DMS 273 (cell line): ENCODE measurements around the gene RANBP9.

Experiments used
- DNase-seq: peaks from one replicate; lab custom pipeline; 2025; ENCODE audit not compliant: unreplicated experiment; lab: John Stamatoyannopoulos, UW

The RANBP9 gene

DNA sequence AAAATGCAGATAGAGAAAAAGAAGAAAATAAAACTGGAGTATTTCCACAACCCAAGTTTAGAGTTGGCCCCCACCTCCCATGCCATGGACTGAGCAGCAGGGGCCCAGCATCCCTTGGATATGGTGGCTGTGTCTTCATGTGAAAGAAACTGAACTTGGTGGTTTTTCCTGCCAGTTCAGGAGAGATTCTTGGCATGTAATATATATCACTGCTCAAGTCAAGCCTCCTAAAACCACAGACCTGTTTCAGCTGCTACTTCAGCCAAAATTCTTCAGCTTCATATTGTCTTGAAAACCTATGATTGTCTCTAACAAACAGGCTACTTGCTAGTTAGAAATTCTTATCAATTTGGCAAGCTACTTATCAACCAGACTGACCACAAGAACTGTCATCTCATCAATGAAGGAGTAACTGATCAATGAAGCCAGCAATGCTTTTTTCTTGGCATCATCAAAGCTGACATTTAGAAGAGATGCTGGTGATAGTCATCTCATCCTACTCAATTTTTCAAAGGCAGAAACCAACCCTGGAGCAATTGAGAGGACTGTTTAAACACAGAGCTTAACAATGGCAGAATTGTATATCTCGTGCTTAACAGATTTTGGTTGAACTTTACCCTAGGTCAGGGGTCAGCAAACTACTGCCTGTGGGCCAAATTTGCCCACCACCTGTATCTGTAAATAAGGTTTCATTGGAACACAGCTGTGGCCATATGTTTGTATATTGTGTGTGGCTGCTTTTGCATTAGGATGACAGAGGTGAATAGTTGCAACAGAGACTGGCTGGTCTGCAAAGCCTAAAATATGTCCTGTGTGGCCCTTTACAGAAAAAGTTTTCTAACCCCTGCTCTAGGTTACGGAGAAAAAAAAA, 106.9 kb downstream of the RANBP9 start:
- no peak for DNase-seq

DNA sequence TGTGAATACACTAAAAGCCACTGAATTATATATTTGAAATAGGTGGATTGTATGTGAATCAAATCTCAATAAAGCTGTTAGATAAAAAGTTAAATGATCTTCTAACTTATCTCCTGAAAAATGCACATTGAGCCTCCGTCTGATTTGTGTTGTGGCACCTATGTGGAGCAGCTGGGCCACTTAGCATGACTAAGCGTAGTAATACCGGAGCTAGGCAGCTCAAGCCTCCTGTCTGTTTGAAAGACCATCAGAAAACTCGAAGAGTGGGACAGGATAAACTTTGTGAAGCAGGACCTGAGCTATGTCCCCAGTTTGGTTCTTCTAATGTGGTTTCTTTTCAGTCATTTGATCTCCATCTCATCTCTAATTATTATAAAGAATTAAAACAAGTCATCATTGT, 107.5 kb downstream of the RANBP9 start:
- no peak for DNase-seq

DNA sequence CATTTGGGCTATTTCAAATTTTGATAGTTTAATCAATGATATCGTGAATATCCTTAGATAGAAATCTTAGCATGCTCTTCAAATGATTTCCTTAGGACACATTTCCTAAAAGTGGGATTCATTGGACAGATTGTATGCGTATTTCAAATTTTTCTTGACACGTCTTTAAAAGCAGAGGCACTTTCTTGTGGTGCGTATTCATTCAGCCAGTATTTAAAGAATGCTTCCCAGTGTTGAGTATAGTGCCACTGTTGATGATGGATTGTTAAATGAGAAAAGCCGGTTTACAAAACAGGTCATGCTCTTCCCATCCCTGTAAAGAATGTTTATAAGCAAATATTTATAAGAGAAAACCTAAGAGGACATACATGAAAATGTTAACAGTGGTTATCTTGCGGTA, 111.6 kb downstream of the RANBP9 start:
- DNase-seq = no peak

DNA sequence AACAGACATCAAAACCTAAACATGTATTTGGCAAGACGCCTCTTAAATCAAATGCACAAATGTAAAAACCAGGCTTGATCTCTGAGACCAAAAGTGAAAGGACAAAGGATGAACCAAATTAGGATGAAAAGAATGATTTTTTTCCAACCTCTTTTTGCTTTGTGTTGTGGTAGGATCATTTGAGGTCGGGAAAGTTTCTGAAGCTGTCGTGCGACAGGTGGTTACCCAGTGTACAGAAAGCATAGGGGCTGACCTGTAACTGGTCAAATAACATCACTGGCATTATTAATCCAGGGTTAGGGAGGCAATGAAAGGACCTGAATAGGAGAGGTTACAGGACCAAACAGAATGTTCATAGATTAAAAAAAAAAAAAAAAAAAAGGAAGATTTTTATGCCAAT, 114.6 kb downstream of the RANBP9 start:
- no peak for DNase-seq

DNA sequence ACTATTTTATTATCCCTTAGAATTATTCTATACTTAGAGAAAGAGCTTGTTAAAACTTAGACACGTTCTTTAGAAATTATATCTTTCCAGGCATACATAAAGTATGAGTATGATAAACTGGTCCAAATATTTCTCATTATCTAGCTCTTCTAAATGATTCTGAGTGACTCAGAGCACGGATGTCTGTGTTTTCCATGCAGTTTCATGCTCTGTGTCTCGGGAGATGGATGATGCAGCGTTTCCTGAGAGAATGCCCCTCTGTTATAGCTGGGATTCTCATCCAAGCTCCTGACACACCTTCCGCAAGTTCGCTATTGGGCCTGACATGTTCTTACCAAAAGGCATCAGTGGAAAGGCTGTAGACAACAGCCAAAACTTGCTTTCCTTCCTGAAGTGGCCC, 117.9 kb downstream of the RANBP9 start:
- DNase-seq = no peak

DNA sequence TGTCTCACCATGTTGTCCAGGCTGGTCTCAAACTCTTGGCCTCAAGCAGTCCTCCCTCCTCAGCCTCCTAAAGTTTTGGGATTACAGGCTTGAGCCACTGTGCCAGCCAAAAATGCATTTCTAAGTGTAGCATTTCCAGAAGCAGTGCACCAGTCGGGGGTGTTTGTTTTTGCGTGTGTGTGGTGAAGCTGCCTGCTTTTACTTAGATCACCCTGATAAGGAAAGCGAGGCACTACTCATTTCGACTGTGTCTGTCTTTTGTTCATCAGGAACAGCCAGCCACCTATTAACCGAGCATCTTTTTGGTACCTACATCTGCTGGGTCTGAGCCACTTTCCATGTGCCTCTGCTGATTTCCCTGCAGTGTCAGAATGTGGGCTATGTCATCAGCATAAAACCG, 118.5 kb downstream of the RANBP9 start:
- no peak for DNase-seq

DNA sequence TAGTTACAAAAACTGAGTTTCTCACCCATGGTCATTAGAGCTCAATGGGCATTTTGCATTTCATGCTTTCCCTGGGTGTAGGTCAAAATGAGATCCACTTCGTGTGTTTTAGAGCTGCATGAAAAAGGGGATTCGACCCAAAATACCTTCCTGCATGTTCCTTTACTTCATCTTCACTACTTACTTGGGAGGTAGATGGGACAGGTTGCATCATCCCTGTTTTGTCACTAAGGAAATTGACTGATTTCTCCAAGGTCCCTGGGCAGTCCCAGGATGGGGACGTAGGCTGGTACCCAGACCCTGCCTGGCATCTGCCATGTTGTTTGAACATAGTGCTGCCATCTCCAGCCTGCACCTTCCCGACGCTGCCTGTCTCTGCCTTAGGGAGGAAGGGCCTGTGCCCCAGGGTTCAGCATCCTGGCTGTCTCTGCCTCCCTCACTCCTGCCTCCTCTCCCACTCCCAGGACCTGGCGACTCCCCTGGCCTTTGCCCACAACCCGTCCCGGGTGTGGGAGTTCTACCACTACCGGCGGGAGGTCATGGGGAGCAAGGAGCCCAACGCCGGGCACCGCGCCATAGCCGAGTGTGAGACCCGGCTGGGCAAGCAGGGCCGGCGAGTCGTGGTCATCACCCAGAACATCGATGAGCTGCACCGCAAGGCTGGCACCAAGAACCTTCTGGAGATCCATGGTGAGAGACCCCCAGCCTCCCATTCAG, 120.3 kb downstream of the RANBP9 start:
- DNase-seq = no peak

DNA sequence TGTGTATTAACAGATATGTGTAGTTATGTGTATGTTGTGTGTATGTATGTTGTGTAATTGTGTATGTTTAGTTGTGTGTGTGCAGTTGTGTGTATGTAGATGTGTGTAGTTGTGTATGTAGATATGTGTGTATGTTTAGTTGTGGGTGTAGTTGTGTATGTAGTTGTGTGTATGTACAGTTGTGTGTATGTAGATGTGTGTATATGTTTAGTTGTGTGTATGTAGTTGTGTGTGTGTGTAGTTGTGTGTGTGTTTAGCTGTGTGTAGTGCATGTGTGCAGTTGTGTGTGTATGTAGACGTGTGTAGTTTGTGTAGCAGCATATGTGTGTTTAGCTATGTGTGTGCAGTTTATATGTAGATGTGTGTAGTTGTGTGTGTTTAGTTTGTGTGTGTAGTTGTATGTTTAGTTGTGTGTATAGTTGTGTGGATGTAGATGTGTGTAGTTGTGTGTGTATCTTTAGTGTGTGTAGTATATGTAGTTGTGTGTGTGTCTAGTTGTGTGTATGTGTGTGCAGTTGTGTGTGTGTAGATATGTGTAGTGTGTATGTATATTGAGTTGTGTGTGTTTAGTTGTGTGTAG, 121.0 kb downstream of the RANBP9 start:
- no peak for DNase-seq

DNA sequence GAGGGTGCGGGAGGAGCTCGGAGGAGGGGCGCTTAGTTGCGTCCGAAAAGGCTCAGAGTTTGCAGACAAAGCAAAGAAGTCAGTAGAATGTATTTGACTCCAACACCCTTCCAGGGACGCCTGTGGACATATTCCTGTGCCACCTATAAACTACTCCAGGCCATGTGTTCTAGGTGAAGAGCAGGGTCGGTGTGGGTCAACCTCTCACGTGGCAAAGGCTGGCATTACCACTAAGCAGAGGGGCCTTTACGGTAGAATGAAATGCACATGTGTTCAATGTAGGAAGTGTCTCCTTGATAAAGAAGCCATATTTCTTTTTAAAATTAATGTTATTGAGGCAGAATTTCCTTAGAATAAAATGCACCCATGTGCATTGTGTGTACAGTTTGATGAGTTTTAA, 121.8 kb downstream of the RANBP9 start:
- DNase-seq = peak; percentile 73

DNA sequence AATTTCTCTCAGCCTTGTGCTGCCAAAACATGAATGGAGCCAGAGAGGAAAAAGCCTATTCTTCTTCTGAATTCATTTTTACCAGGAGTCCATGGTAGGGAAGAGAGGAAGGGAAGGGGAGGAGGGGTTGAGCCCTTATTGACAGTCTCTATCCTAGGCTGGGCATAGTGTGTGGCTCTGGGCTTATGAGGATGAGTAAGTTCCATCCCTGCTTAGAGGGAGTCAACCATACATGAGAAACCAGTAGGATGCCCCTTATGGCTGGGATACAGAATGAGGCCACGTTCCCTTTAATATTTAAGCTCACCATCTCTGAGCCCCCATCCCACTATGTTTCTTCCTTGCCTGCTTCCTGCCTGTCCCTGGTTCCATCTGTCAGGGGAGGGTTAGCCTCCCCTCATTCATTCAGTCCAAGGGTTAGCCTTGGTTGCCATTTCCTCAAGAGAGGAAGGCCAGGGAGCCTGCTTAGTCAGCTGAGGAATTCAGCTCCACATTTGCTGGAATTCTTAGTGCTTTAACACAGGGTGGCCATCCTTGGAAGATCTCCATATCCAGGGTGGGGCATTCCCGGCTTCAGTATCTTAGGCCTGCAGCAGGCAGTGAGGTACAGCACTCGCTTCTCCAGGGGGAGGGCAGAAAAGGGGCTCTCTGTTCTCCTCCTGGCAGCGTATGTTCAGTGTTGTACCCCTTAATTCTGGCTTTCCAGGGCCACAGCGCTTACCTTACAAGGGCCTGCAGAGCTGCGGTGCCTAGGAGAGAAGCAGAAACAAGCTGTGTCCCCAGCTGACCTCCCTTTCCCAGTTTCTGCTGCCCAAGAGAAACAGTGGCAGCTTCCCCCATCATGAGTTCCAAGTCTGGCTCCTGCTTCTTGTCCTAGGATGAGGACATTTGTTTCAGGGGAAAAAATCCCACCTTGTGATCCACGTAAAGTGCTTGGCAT, 124.8 kb downstream of the RANBP9 start:
- no peak for DNase-seq

DNA sequence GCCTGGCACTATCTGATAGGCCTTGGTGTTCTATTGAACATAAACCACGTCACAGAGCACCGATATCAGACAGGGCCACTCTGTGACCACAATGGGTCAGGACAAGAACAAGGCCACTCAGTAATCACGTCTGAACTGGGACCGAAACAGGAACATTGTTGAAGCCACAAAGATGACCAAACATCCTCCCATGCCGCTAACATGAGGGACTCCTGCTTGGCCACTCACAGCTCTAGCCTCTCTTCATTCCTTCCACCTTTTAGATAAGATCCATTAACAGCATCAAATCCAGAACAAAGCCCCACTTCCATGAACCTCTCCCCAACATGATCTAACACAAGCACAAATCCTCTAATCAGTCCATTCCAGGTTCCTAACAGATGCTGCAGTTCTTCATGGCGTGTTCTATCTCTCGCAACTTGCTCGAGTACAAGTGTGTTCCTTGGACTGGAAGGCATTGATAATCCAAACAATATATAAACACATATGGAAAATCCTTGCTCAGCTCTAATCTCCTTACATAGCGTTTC, 129.9 kb downstream of the RANBP9 start:
- DNase-seq = no peak

DNA sequence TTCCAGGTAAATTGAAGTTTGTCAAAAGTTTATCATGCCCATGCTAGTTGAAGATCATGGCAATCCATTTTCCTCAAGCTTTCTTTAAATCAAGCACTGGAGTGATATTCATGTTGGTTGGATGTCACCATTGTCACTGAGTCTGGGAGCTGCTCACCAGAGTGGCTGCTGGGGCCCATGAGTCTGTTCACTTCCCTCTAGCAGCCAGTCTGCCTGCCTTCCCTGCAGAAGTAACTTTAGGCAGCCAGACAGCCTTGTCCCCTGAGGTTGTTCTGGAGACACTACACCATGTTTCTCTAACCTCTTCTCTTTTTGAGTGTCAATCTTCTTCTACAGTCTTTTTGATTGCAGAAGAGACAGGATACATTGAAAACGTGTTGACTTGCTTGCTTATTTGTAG, 131.7 kb downstream of the RANBP9 start:
- DNase-seq = no peak

DNA sequence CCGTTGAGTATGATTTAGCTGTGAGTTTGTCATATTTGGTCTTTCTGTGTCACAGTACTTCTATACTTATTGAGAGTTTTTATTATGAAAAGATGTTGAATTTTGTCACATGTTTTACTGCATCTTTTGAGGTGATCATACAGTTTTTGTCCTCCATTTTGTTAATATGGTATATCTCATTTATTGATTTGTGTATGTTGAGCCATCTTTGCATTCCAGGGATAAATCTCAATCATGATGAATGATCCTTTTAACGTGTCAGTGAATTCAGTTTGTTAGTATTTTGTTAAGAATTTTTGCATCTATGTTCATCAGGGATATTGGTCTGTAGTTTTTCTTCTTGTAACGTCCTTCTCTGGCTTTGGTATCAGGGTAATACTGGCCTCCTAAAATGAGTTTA, 133.7 kb downstream of the RANBP9 start:
- no peak for DNase-seq

DNA sequence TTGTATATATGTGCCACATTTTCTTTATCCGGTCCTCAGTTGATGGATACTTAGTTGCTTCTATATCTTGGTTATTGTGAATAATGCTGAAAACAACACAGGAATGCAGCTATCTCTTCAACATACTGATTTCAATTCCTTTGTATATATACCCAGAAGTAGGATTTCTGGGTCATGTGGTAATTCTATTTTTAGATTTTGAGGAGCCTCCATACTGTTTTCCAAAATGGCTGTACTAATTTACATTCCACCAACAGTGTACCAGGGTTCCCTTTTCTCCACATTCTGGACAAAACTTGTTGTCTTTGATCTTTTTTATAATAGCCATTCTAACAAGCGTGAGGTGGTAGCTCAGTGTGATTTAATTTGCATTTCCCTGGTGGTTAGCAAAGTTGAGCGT, 135.6 kb downstream of the RANBP9 start:
- DNase-seq = no peak

DNA sequence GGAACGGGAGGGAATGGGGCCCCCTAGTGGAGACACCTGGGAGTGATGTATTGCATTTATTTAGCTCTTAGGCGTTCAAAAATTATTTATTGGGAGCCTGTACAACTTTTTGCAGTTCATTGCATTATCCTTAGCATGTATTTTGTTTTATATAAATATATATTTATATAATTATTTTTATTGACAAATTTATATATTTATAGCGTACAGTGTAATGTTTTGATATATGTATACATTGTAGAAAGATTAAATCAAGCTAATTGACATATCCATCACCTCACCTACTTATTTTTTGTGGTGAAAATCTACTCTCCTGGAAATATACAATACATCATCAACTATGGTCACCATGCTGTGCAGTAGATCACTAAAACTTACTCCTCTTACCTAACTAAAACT, 136.3 kb downstream of the RANBP9 start:
- DNase-seq = no peak

DNA sequence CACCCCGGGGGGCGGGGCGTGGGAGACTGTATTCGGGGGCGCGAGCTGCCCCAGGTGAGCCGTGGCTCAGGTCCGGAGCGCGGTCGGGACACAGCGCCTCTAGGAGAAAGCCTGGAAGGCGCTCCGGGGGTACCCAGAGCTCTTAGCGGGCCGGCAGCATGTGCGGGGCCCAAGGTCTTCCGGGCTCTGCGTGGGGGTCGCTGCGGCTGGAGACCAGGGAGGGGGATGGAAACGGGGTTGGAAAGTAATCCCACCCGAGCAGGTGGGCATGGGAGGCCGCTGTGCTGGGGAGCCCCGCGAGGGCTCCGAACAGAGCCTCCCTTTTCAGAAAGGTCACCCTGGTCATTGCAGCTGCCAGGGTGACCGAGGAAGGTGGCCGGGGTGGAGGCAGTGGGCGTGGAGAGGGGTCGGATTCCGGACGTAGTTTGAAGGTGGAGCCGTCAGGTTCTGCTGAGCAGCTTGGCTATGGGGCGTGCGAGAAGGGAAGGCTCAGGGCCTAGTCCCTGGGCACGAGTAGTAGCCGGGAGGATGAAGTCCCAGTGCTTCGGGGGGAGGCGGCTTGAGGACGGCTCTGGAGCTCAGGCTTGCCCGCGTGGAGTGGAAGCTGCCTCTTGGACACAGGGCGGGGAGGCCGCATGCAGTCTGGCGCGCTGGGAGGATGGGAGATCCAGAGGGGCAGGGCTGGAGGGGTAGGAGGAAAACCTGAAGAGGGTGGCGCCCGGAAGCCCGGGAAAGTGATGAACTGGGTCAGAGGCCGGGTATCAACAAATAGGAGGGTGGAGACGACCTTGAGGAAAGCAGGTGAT, 136.9 kb downstream of the RANBP9 start, which contains the start of gene SIRT5:
TSS of gene SIRT5 (plus strand) at position 31 of the 806 bp plus-strand sequence. CDS start 9,510 bp downstream, outside the sequence.
- DNase-seq = peak; percentile 98

DNA sequence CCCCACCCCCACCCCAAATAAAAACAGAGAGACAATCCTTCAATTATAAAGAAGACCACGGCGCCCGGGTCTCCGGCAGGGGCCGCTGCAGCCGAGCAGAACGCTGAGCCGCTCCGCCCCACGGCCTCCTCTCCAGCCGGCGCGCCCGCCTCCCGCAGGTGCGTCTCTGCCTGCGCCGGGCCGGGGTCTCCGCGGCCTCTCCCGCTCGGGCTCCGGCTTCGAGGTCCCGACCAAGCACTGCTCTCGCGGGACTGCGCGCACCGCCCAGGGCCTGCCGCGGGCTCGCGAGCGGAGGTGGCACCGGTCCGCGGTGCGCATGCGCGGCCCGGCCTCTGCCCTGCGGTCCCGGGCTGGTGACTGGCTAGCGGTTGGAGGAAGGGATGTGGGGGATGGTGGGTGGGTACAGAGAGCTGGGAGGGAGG, 137.5 kb downstream of the RANBP9 start:
- DNase-seq = peak; percentile 98

DNA sequence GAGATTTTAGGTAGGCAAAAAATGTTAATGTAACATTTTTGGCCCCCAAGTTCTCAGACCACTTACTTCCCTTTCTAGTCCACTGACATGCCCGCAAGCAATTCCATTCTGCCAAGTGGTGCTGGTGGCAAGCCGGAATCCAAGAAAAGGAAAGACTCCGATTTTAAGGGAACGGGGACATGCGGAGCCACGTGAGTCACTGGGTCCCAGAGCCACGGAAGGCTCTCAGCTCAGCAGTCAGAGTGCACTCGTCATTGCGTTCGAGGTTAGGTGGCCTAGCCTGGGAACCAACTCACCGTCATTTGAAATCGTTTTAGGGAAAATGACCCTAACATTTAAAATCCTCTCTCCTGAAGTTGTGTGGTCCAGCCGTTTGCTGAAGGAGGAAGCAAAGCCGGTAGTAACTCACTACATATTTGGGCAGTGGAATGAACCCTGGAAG, 137.9 kb downstream of the RANBP9 start:
- DNase-seq = peak; percentile 67

DNA sequence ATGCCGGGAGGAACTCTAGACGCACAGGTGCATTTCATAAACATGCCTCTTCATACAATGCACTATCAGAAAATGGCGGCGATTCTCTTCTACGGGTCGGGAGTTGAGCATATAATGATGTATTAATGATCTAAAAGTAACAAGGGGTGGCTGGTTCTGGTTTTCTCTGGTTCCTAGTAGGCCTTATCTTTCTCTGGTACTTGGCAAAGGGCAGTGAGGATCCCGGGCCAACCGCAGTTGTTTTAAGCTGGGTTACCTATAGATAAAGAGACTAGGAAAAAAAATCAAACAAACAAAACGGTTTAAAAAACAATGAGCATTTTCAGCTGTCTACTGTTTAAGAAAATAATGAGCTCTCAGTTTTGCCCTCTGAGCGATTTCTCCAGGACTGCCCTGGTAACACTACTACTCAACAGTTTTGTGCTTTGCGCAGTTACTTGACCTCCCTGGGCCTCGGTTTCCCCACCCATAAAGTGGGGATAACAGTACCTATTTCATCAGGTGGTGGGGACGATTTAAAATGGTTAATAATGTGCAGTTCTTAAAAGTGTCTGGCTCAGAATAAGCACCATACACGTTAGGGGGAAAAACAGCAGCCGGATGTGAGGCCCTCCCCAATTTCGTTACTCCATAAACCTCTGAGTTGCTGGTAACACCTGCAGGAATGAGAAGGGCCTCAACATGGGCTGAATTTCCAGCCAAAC, 138.5 kb downstream of the RANBP9 start:
- no peak for DNase-seq
